ENCODE measurements around the gene ECT2. TPM values are rescaled to one million over a fixed set of nuclear protein-coding genes. Genes with fewer than 3 reads are reported as not detected.

ECT2 gene
- total and polyA plus RNA-seq, 2 donors: 4.0 to 39.0 TPM

- no peaks in the 10 kb centered on the region for H3K4me1 ChIP-seq (ENCODE audit: insufficient read depth)
- no peak overlapping the region for H3K27ac ChIP-seq (ENCODE audit: low read depth)
- H3K4me3 ChIP-seq (ENCODE audit: low read depth, low read length): no peak overlapping the region
- 97% methylated on average over 2 of the region's 2 CpGs for WGBS
- DNase-seq (ENCODE audit: extremely low spot score): no peak
- no peaks in the 10 kb centered on the region for H3K36me3 ChIP-seq (ENCODE audit: insufficient read depth)
Observed at GRCh38 chr3:172868582-172869200, 118.2 kb downstream of the ECT2 start.

- 21% methylated on average over 3 of the region's 3 CpGs for WGBS
Observed at GRCh38 chr3:172869368-172869771, 118.8 kb downstream of the ECT2 start.

GRCh38 chr3:172869784-172870518, 119.4 kb downstream of the ECT2 start:
- Histone ChIP-seq H3K36me3 (ENCODE audit: insufficient read depth) (no peaks in the 10 kb centered on the region), H3K4me1 (ENCODE audit: insufficient read depth) (no peaks in the 10 kb centered on the region), H3K4me3 (ENCODE audit: low read depth, low read length) (no peak overlapping the region), H3K27ac (ENCODE audit: low read depth) (no peak overlapping the region)
- WGBS: 55% methylated on average over 3 of the region's 3 CpGs
- no peak for DNase-seq (ENCODE audit: extremely low spot score)

More at GRCh38 chr3:172869368-172869771, 118.8 kb downstream of the ECT2 start:
- no peaks in the 10 kb centered on the region for H3K36me3 ChIP-seq (ENCODE audit: insufficient read depth)
- no peak overlapping the region for H3K27ac ChIP-seq (ENCODE audit: low read depth)
- H3K4me1 ChIP-seq (ENCODE audit: insufficient read depth): no peaks in the 10 kb centered on the region
- DNase-seq (ENCODE audit: extremely low spot score): no peak
- H3K4me3 ChIP-seq (ENCODE audit: low read depth, low read length): no peak overlapping the region

Small RNAs within 50 kb of the gene (small RNA-seq; reads per million reads assigned to genes)
- gene AC108667.1 (not detected), gene RF00139 (not detected), gene RNU4-4P (not detected), gene RNU6-547P (not detected)

Other genes starting within 250 kb of the ECT2 start
- gene TNFSF10, start 227.3 kb upstream of the ECT2 start, total RNA-seq: 74.0 TPM
- gene TNFSF10, start 227.3 kb upstream of the ECT2 start, polyA plus RNA-seq: 29.4 TPM
- gene NCEH1, start 39.7 kb upstream of the ECT2 start, total RNA-seq: 8.9 TPM
- gene NCEH1, start 39.7 kb upstream of the ECT2 start, polyA plus RNA-seq: 2.8 TPM

Measured in urinary bladder (tissue), 4 donors.